ENCODE results near the gene PCYOX1L. TPM values are rescaled to one million over a fixed set of nuclear protein-coding genes. Genes with fewer than 3 reads are reported as not detected.
A peak's percentile ranks its signal among the peaks of the same experiment; 100 is the strongest.

Gene PCYOX1L
- polyA plus RNA-seq, 5 donors: 14.8 to 16.7 (median 15.0) TPM

DNA sequence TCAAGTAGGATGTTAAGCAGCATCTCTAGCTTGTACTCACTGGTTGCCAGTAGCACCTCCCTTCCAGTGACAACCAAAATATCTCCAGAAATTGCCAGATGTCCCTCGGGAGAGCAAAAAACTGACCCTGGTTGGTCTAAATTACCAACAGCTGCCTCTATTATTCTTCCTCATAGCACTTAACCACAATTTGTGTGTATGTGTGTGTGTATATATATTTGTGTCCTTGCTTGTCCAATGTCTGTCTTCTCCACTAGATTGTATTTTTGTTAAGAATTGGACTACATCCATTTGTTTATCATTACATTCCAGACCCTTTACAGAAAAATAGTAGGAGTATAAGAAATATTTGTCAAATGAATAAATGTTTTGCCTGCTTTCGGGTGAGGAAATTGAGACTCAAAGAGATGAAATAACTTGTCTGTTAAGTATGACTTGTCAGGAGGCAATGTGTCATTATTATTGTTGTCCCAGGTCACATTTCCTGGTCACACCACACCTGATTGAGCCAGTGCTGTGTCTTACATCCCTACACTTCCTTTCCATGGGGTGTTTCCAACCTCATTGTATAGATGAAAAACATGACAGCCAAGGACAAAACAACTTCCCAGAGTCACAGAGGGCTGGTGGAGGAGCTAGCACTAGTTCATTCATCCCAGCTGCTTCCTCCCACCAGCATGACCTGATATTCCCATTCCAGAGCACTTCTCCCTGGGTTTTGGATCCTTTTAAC lies 24.0 kb upstream of the PCYOX1L start:
- no peak for DNase-seq

DNA sequence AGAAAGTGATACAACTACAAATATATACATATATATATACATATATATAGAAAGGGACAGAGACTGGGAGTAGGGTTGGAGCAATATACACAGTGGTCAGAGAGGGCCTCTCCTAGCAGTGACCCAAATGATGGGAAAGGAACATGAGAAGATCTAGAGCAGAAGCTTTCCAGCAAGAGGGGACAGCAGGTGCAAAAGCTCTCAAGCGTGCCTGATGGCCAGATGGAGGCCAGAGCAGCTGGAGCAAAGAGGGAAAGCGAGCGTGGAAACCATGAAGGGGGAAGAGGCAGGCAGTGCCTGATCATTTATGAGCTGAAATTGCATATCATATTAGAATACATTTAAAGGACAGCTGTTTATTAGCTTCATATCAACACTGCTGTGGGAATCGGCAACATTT lies 20.1 kb upstream of the PCYOX1L start:
- no peak for DNase-seq

DNA sequence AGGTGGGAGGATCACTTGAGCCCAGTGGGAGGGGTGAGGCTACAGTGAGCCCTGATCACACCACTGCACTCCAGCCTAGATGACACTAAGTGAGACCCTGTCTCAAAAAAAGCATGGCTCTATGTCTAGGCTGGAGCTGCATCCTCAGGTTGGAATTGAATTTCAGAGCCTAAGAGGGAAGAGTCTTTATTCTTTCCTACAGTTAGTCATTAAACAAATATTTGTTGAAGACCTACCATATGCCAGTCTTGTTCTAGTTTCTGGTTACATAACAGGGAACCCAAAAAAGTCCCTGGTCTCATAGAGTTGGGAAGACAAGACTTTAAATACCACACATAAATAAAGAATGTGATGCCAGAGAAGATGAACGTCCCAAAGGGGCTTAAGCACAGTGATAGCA lies 19.5 kb upstream of the PCYOX1L start:
- no peak for DNase-seq

GRCh38 chr5:149340920-149341319 lies 16.9 kb upstream of the PCYOX1L start:
- DNase-seq: no peak

- no peak for DNase-seq
These were observed 16.0 kb upstream of the PCYOX1L start for GRCh38 chr5:149341876-149342275.

GRCh38 chr5:149344151-149344550 lies 13.7 kb upstream of the PCYOX1L start:
- no peak for DNase-seq

GRCh38 chr5:149345147-149345891 lies 12.5 kb upstream of the PCYOX1L start, which contains the start of gene GRPEL2:
TSS of gene GRPEL2 (plus strand) at chr5:149345499. CDS start at chr5:149345540, 41 bp downstream.
- peak; percentile 94 to 95 for DNase-seq

GRCh38 chr5:149345892-149346222 lies 12.0 kb upstream of the PCYOX1L start:
- no peak for DNase-seq

DNA sequence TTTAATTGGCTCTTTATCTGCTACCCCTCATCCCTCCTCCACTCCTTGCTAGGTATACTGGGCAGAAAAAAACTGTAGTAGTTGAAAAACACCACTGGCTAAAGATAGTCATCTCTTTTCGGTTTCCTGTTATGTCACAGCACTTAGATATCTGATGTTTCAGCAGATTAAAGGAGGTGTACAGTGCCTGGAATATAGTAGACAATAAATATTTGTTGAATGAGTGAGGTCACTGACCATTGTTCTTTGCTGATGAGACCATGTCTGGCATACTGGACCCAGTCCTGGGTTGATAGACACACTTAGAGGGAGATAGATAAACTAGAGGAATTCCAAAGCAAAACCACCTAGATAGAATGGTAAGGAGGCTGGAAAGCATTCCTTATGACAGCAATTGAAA lies 9.3 kb upstream of the PCYOX1L start:
- DNase-seq: no peak

DNA sequence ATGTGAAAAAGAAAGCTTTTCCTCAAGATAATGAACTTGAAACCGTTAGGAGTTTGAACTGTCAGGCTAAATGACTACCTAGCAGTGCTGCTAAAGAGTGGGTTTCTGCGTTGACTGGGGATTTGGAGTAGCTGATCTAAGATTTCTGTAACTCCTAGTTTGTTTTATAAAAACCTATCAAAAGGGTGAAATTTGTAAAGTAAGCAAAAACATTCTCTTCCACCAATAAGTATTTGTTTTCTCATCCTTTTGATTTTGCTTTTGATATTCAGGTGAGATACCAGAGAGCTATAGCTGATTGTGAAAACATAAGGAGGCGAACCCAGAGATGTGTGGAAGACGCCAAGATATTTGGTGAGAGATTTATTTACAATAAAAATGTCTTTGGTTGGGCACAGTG lies 8.5 kb upstream of the PCYOX1L start:
- DNase-seq: no peak

- DNase-seq: no peak
These were observed 5.7 kb upstream of the PCYOX1L start for GRCh38 chr5:149352169-149352568.

DNA sequence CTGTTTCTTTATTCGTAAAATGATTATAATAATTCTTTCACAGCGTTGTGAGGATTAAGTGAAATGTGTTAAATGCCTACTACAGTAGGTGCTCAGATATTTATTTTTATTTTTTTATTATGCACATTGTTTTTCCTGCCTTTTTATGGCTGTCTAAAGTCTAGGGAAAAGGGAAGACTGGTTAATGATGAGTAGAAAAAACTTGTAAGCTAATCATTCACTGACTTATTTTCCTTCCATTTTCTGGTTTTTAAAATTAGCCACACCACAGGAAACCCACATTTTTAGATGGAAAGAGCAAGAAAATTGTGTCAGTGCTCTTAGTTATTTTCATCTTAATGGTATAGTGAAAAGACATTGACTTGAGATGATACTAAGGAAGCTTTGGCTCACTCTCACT lies 3.9 kb upstream of the PCYOX1L start:
- DNase-seq: no peak

GRCh38 chr5:149355688-149356087 lies 2.2 kb upstream of the PCYOX1L start:
- DNase-seq: no peak

DNA sequence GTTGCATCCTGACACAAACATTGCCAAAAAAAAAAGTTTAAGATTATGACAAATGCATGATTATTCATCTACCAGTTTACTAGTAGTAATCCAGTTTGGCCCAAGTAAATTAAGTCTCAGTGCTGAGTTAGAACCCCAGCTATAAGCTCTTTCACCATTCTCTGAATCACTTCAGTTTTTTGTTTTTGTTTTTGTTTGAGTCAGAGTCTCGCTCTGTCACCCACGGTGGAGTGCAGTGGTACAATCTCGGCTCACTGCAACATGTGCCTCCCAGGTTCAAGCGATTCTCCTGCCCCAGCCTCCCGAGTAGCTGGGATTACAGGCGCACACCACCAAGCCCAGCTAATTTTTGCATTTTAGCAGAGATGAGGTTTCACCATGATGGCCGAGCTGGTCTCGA lies 1.5 kb upstream of the PCYOX1L start:
- DNase-seq: no peak

DNA sequence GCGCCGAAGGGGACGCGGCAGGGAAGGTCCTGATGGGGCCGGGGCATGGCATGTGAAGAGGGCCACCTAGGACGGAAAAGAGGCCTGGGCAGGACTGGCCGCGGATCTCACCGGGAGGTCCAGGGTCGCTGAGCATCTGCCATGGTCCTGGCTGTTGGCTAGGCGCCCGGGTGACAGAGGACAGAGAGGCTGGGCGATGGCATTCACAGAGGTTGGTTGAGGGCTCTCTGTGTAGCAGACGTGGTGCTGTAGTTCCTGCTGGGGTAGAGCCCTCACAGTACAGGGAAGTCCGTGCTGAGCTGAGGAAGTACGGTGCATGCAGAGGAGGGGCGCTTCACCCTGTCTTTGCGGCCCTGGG lies 427 bp downstream of the PCYOX1L start:
- DNase-seq: no peak

- DNase-seq: no peak
These were observed 1.1 kb downstream of the PCYOX1L start for GRCh38 chr5:149358868-149359495.

DNA sequence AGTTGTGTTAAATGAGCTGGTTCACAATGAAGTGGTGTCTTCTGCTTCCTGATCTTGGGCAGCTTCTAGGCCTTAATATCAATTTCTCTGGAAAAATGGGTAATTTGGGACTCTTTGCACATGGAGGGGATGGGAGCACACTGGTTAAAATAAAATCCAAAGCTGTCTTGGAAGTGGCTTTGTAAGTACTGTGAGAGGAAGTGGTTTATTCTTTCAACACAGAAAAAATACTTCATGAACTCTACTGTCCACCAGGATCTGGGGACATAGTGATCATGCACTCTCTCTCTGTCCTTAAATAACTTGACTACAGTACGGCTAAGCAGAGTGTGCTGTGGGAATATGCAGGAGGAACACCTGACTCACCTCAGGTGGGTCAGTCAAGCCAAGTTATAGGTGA lies 2.4 kb downstream of the PCYOX1L start:
- DNase-seq: no peak

GRCh38 chr5:149362541-149362940 lies 4.7 kb downstream of the PCYOX1L start:
- no peak for DNase-seq

DNA sequence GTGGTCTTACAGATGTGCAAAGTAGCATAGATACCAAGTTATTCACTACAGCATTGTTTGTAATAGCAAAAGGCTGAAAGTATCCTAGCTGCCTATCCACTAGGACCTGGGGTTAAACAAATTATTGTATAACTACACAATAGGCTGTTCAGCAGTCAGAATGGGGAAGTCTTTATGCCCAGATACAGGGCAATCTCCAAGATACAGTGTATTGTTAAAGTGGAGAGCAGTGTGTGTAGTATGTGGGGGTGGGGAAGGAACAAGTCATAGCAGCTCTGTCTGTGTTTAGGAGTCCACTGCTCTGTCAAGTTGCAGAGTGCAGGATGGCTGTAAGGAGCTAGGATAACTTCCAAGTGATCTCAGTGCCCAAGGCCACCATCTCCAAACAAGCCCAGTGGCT lies 5.5 kb downstream of the PCYOX1L start:
- no peak for DNase-seq

DNA sequence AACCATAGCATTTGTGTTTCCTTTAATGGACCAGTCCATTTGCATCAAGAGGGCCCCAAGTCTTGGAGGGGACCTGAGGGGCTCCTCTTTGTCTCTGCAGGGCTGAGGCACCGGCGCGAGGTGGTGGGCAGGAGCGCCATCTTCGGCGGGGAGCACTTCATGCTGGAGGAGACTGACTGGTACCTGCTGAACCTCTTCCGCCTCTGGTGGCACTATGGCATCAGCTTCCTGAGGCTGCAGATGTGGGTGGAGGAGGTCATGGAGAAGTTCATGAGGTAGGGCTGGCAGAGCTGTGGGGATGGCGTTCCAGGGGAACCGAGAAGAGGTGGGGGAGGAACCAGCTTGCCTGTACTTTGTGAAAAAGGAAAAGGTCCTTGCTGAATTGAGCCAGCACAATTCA lies 6.1 kb downstream of the PCYOX1L start:
- DNase-seq: no peak

DNA sequence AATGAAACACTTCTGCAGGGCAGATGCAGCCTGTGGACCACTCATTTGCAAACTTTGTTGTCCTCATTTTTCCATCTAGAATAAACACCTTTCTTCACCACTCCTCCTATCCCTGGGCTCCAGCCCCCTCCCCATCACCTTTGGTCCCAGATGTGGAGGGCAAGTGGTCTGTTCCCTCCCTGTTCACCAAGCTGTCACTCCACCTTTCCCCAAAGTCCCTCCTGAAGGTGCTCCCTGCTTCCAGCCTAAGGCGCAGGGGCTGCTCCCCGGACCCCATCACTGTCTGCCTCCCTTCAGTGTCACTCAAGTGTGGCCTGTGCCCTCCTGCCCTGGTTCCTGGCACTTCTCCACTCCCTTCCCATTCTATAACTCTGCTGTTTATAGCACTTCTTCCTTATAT lies 6.9 kb downstream of the PCYOX1L start:
- no peak for DNase-seq

DNA sequence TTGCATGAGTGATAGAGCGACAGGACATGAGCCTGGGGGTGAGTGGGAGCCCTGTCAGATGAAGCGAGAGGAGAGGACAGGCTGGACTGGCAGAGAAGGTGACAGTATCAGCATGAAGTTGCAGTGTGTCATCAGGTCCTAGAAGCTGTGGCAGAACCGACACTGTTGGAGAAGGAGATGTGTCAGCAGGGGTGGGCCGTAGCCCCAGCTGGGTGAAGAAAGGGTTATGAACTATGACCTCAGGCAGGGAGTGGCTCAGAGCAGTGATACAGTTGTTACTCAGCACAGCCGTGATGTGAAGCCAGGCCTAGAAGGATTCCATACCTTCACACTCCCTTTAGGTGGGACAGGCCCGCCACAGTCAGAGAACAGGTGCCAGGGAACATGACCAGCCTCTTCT lies 7.6 kb downstream of the PCYOX1L start:
- DNase-seq: no peak

DNA sequence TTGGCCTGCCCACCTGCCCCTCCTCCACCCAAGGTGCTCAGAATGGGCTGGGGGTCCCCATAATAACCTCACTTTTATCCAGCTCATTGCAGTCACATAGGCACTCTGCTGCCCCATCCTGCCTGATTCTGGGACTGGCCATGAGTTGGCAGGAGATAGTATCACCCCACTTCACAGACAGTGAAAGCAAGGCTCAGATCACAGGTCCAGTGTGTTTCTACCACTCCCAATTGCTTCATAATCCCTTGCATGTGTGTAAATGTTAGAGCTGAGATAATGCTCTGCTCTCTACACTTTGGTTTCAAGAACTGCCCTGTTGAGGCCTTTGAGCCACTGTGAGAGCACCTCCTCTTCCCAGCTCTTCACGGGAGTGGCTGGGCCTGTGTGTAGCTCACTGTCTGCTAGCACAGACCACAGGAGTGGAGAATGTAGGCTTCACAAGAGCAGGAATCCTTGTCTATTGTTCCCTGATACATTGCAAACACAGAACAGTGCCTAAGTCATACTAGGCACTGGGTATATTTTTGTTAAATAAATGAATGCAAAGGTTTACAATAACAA lies 8.4 kb downstream of the PCYOX1L start:
- no peak for DNase-seq
